ENCODE results near the gene SCUBE1.

Gene SCUBE1

GRCh38 chr22:43213051-43213450 is 130.1 kb downstream of the SCUBE1 start:
- DNase-seq (ENCODE audit: low read depth) = no peak

GRCh38 chr22:43212434-43212952 is 130.7 kb downstream of the SCUBE1 start:
- no peak for DNase-seq (ENCODE audit: low read depth)

DNA sequence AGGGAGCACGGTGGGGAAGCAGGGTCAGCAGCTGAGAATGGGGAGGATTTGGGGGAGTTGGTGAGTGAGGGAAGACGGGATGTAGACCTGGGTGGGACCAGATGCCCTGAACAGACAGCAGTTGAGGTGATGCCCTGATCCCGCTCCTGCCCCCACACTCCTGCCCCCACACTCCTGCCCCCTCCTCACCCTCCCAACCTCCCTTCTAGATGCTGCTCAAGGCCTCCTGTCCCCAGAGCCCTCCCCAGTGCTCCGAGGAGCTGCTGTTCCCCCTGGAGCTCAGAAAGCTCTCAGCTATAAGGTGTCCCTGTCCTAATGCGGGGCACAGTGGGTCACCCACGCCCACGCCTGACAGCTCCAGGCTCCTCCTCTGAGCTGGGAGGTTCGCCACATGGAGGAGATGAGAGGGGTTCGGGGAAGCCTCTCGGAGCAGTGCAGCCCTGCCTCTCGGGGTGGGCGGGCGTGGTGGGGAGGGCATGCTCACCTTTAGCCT is 131.2 kb downstream of the SCUBE1 start:
- no peak for DNase-seq (ENCODE audit: low read depth)

- DNase-seq (ENCODE audit: low read depth) = no peak
Observed at GRCh38 chr22:43210631-43211515, 132.3 kb downstream of the SCUBE1 start.

GRCh38 chr22:43209971-43210370 is 133.2 kb downstream of the SCUBE1 start:
- DNase-seq (ENCODE audit: low read depth) = no peak

DNA sequence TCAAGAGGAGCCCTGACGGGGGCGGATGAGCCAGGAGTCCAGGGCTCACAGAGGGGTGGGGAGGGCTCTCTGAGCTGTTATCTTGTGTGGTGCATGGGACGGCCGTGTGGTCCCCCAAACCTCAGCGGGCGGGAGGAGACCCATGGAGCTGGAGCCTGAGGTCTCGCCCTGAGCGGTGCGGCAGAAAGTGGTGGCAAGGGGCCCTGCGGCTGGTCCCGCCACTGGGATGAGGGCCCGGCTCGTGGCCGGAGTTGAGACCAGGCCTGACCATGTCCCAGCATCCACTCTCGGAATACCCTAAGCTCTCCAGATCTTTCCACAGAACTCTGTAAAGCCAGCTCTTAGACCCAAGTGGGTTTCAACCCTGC is 133.7 kb downstream of the SCUBE1 start:
- no peak for DNase-seq (ENCODE audit: low read depth)

GRCh38 chr22:43208703-43209522 is 134.3 kb downstream of the SCUBE1 start:
- DNase-seq (ENCODE audit: low read depth) = no peak

GRCh38 chr22:43207849-43208702 is 135.1 kb downstream of the SCUBE1 start:
- DNase-seq (ENCODE audit: low read depth) = no peak

- no peak for DNase-seq (ENCODE audit: low read depth)
Observed at GRCh38 chr22:43207386-43207785, 135.8 kb downstream of the SCUBE1 start.

DNA sequence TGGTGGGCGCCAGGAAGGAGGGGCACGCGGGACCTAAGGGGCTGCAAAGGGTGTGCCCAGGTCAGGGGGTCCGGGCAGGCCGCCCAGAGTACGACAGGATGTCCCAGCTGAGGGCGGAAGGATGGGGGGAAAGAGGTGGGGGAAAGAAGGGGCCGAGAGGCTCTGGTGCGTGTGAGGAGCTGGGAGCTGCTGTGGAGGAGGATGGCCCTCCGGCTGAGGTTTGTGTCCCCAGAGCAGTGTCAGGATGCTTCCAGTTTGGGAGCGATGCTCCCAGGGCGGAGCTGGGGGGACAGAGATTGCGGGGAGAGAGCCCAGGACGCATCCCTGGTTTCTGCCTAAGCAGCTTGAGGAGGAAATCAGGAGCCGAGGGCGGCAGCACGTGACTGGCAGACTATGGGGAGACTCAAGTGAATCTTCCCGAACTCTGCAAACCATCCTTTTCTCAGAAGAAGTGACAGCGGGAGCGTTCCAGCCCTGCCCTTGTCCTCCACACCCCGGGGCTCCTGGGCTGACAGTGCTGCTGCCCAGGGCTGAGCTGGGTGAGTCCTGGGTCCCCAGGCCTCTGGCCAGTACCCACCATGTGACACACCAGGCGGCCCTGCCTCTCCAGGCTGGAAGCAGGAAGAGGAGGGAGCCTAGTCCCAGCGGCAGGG is 136.5 kb downstream of the SCUBE1 start:
- DNase-seq (ENCODE audit: low read depth) = no peak

DNA sequence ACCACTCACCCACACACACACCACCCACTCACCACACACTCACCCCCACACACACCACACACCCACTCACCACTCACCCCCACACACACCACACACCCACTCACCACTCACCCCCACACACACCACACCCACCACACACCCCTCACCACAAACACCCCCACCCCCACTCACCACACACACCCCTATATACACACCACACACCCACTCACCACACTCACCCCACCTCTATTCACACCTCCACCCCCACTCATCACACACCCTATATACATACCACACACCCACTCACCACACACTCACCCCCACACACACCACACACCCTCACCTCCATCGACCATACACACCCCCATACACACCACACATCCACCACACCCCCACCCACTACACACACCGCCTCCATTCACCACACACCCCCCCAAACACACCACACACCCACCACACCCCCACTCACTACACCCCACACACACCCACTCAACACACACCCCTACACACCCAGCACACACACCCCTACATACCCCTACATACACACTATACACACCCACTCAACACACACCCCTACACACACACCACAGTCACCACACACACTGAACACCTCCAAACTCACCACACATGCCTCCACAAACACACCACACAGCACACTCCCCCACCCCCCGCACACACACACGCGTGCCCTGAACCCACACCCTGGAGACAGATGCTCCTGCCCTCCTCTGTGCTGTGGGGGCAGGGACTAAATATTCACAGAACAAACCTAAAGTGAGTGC is 137.2 kb downstream of the SCUBE1 start:
- no peak for DNase-seq (ENCODE audit: low read depth)

- no peak for DNase-seq (ENCODE audit: low read depth)
Observed at GRCh38 chr22:43205261-43205691, 137.9 kb downstream of the SCUBE1 start.

DNA sequence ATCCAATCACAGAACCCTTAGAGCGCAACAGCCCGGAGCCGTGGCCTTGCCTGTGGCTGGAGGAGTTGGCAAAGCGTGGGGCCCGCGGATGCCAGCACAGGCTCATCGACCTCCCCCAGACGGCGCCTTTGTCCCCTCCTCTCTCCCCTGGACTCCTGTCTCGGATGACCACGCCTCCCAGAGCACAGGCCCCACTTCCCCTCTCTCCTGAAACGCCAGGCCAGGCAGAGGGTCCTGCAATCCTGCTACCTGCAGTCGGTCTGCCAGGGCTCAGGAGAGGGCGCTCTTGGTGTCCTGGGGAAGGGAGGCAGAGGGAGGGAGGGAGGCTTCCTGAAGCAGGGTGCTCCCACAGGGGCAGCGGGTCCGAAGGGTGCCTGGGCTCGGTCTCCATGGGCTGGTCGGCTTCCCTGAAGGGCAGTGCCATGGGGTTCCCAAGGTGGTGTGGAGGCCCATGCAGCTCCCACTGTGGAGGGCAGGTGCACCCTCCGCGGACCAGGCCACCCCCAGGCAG is 139.6 kb downstream of the SCUBE1 start:
- no peak for DNase-seq (ENCODE audit: low read depth)

DNA sequence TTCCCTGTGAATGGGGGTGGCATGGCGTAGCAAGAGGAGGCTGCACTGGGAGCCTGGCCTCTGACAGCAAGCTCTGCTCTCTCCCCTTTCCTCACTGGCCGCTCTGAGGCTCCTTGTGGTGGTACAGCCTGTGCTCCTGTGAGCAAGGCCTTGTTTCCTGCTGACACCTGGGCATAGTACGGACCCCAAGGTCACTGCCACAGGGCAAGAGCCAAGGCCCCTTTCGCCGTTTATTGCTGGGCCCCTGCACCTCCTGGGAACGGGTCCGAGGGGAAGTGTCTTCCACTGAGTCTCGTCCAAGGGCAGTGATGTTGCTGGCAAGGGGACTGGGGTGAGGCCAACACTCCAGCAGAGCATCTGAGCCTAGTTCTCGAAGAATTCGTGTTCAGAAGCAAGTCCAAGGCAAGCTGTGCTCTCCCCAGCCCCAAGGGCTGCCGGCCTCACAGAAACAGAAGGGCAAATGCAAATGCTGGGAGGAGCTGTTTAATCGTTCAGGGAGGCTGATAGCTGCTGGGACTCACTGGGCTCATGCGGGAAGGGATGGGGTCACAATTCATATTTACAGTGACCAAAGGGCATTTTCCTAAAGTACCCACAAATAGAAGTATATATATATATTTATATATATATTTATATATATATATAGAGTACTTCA is 140.3 kb downstream of the SCUBE1 start:
- DNase-seq (ENCODE audit: low read depth) = no peak

DNA sequence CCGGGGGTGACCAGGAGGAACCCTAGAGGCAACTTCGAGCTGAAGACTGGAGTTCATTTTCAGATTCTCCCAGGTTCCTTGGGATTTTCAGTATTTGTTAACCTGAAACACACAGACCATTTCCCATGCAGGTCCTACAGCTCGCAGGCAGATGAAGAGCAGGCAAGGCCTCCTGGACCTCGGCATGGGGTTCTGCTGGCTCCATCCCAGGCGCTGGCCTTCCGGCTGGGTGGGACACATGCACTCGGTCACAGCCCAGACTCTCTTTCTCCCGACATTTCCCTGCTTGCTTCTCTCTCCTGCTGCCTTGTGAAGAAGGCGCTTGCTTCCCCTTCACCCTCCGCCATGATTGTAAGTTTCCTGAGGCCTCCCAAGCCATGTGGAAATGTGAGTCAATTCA is 140.8 kb downstream of the SCUBE1 start:
- DNase-seq (ENCODE audit: low read depth) = no peak

DNA sequence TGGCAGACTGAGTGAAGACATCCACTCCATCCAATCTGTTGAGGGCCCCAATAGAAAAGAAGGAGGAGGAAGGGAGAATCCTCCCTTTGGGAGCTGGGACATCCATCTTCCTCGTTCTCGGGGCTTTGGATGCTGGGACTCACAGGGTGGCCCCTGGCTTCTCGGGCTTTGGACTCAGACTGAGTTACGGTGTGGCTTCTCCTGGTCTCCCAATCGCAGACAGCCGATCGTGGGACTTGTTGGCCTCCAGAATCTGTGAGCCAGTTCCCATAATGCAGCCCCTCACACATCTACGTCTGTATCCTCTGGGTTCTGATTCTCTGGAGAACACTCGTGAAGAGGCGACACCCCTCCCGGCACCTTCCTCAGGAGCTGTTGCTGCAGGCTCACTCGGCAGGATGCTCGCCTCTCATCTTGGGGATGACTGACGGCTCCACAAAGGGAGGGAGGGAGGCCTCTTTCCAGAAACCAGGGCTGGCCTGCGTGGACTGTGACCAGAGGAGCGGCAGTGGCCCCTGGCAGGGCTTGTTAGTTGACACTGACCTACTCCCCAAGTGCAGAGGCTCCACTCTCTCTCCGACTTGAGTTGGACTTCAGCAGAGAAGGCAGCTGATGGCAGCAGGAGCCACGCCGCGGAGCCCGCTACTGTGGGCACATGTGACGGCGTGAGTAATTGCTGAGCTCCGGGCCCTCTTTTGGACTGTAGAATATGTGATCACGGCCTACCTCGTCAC is 141.5 kb downstream of the SCUBE1 start:
- no peak for DNase-seq (ENCODE audit: low read depth)

DNA sequence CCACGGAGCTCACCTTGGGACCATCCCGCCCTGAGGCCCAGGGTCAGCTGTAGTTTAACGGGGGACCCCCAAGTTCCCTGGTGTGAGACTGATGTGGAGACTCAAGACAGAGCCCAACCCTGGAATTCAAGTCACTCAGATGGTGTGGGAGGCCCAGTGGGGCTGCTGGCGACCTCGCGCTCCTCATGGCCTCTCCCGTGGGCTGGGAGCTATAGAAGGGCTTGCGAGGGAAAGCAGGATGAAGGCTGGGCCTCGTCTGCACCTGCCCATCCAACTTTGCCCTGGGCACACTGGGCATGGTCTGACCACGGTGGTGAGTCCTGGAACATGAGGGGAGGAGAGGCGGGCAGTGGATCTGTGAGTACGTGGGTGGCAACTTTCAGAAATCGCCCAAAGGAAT is 142.6 kb downstream of the SCUBE1 start:
- DNase-seq (ENCODE audit: low read depth) = no peak

DNA sequence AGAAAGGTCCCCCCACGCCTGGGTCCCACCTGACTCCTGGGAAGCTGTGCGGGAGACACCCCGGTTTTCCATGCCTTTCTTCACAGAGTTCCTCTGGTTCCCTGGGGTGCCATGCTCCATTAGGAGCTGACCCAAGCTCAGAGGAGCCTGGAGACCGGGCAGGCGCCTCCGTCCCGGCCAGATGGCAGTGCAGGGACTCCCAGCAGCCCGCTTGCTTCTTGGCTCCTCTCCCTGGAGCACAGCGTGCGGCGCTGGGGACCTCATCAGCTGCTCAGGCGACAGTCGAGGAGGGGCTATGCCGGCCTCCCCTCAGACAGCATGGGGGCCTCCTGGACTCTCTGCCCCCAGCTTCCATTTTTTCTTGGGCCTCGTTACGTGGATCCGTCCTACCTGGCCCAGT is 143.1 kb downstream of the SCUBE1 start:
- DNase-seq (ENCODE audit: low read depth) = no peak

- DNase-seq (ENCODE audit: low read depth) = no peak
Observed at GRCh38 chr22:43199541-43199940, 143.6 kb downstream of the SCUBE1 start.

All from fibroblast of the conjunctiva (primary cell).